ENCODE measurements around the gene PCIF1.
"Not testable (repeated sequence)": the region's sequence is repeated elsewhere in the genome, so short reads cannot be mapped to it uniquely, and the experiment has no call there.

Gene PCIF1

GRCh38 chr20:45948742-45949541 lies 14.5 kb downstream of the PCIF1 start:
- DNase-seq, result no peak

GRCh38 chr20:45949542-45950329 lies 15.3 kb downstream of the PCIF1 start:
- no peak for DNase-seq

- DNase-seq, result no peak
Measured at GRCh38 chr20:45950330-45950646, 15.8 kb downstream of the PCIF1 start.

GRCh38 chr20:45951925-45952834 lies 17.7 kb downstream of the PCIF1 start:
- DNase-seq, result no peak

GRCh38 chr20:45952861-45953260 lies 18.4 kb downstream of the PCIF1 start:
- DNase-seq, result no peak

GRCh38 chr20:45953672-45954071 lies 19.2 kb downstream of the PCIF1 start:
- DNase-seq, result no peak

- not testable (repeated sequence) for DNase-seq
Measured at GRCh38 chr20:45956326-45956725, 21.8 kb downstream of the PCIF1 start.

GRCh38 chr20:45957021-45957941 lies 22.8 kb downstream of the PCIF1 start:
- no peak for DNase-seq

- no peak for DNase-seq
Measured at GRCh38 chr20:45958593-45958992, 24.1 kb downstream of the PCIF1 start.

GRCh38 chr20:45959126-45959525 lies 24.6 kb downstream of the PCIF1 start:
- no peak for DNase-seq

GRCh38 chr20:45959956-45960630 lies 25.6 kb downstream of the PCIF1 start:
- no peak for DNase-seq

- DNase-seq, result no peak
Measured at GRCh38 chr20:45962031-45962755, 27.7 kb downstream of the PCIF1 start.

GRCh38 chr20:45963059-45964005 lies 28.8 kb downstream of the PCIF1 start:
- DNase-seq, result peak; percentile 41

- no peak for DNase-seq
Measured at GRCh38 chr20:45964006-45964400, 29.5 kb downstream of the PCIF1 start.

GRCh38 chr20:45965169-45966002 lies 30.9 kb downstream of the PCIF1 start:
- no peak for DNase-seq

- no peak for DNase-seq
Measured at GRCh38 chr20:45967551-45968080, 33.1 kb downstream of the PCIF1 start.

GRCh38 chr20:45968081-45968671 lies 33.7 kb downstream of the PCIF1 start:
- no peak for DNase-seq
